CD4-positive, alpha-beta T cell treated with Interleukin-4 for 1 hour (primary cell): ENCODE measurements around the gene TEAD2.
"Not testable (repeated sequence)": the region's sequence is repeated elsewhere in the genome, so short reads cannot be mapped to it uniquely, and the experiment has no call there.

Experiments
- DNase-seq, 2 donors: peaks; one replicate each; pipeline ENCODE4 v3.0.0-alpha.2; 2020 to 2022

Gene TEAD2

GRCh38 chr19:49347191-49347590 lies 15.0 kb downstream of the TEAD2 start:
- DNase-seq: no peak

GRCh38 chr19:49344505-49345423 lies 17.5 kb downstream of the TEAD2 start:
- no peak for DNase-seq

- no peak for DNase-seq
Measured at GRCh38 chr19:49343123-49343522, 19.1 kb downstream of the TEAD2 start.

GRCh38 chr19:49342291-49342721 lies 19.9 kb downstream of the TEAD2 start:
- DNase-seq: no peak

GRCh38 chr19:49340865-49341718 lies 21.1 kb downstream of the TEAD2 start:
- no peak for DNase-seq

- peak; percentile 24 to 92 for DNase-seq
Measured at GRCh38 chr19:49340069-49340864, 21.9 kb downstream of the TEAD2 start.

GRCh38 chr19:49339301-49340068 lies 22.7 kb downstream of the TEAD2 start:
- no peak for DNase-seq

GRCh38 chr19:49338691-49339300 lies 23.4 kb downstream of the TEAD2 start:
- peak in 1 of 2 donors; percentile 47 for DNase-seq

- DNase-seq: no peak
Measured at GRCh38 chr19:49338023-49338677, 24.1 kb downstream of the TEAD2 start.

GRCh38 chr19:49337267-49338022 lies 24.8 kb downstream of the TEAD2 start:
- DNase-seq: no peak

GRCh38 chr19:49336482-49337266 lies 25.5 kb downstream of the TEAD2 start:
- DNase-seq: no peak

- DNase-seq: peak; percentile 42 to 48
Measured at GRCh38 chr19:49335784-49336481, 26.3 kb downstream of the TEAD2 start.

- DNase-seq: peak; percentile 58 to 70
Measured at GRCh38 chr19:49335071-49335783, 27.0 kb downstream of the TEAD2 start, which contains the start of gene CD37. Gene CD37, plus strand, starts transcription at chr19:49335406. Its CDS starts 135 bp downstream, at chr19:49335541.

GRCh38 chr19:49333811-49334288 lies 28.4 kb downstream of the TEAD2 start:
- peak; percentile 70 to 86 for DNase-seq

- no peak for DNase-seq
Measured at GRCh38 chr19:49333418-49333805, 28.8 kb downstream of the TEAD2 start.

GRCh38 chr19:49332691-49333417 lies 29.4 kb downstream of the TEAD2 start:
- DNase-seq: not testable (repeated sequence)

- DNase-seq: peak; percentile 75 to 79
Measured at GRCh38 chr19:49331616-49332055, 30.6 kb downstream of the TEAD2 start.
